H54 (cell line): Measurements from ENCODE around the gene CHD6.

Experiments used
- DNase-seq: peaks from one replicate; pipeline ENCODE4 v3.0.0; 2011; ENCODE audit warnings: low spot score, mixed read lengths; ENCODE audit not compliant: insufficient read length
- FAIRE-seq: peaks from 3 replicates; lab custom pipeline; 2011; peaks lifted over from hg19 to GRCh38; lab: Jason Lieb, UNC
- POLR2A ChIP-seq: IDR thresholded peaks from 2 replicates; pipeline ENCODE4 v1.6.1; 2011; ENCODE audit warnings: low read depth, mild to moderate bottlenecking, low read length

The CHD6 gene

GRCh38 chr20:41476013-41476441 lies 142.2 kb downstream of the CHD6 start:
- DNase-seq: no peak
- TF ChIP-seq POLR2A: no peak
- FAIRE-seq: peak; percentile 90

GRCh38 chr20:41475503-41475902 lies 142.7 kb downstream of the CHD6 start:
- no peak for TF ChIP-seq POLR2A
- FAIRE-seq (no peak), DNase-seq (no peak)

- TF ChIP-seq POLR2A: no peak
- no peak for DNase-seq
- FAIRE-seq: no peak
Observed at GRCh38 chr20:41470362-41471095, 147.6 kb downstream of the CHD6 start.

GRCh38 chr20:41469868-41470267 lies 148.3 kb downstream of the CHD6 start:
- no peak for TF ChIP-seq POLR2A
- FAIRE-seq: no peak

GRCh38 chr20:41468994-41469600 lies 149.1 kb downstream of the CHD6 start:
- FAIRE-seq (no peak), DNase-seq (no peak)
- TF ChIP-seq POLR2A: no peak

More at GRCh38 chr20:41469868-41470267, 148.3 kb downstream of the CHD6 start:
- DNase-seq: no peak

- DNase-seq: no peak
- no peak for TF ChIP-seq POLR2A
Observed at GRCh38 chr20:41467690-41468089, 150.5 kb downstream of the CHD6 start.

GRCh38 chr20:41467220-41467619 lies 151.0 kb downstream of the CHD6 start:
- FAIRE-seq (no peak), DNase-seq (no peak)
- TF ChIP-seq POLR2A: no peak

More at GRCh38 chr20:41467690-41468089, 150.5 kb downstream of the CHD6 start:
- FAIRE-seq: no peak

GRCh38 chr20:41463567-41463966 lies 154.6 kb downstream of the CHD6 start:
- TF ChIP-seq POLR2A: no peak
- FAIRE-seq (no peak), DNase-seq (no peak)

- TF ChIP-seq POLR2A: no peak
- FAIRE-seq (no peak), DNase-seq (no peak)
Observed at GRCh38 chr20:41462372-41463161, 155.6 kb downstream of the CHD6 start.

GRCh38 chr20:41458761-41459160 lies 159.4 kb downstream of the CHD6 start:
- FAIRE-seq (no peak), DNase-seq (no peak)
- TF ChIP-seq POLR2A: no peak

- DNase-seq (no peak), FAIRE-seq (no peak)
- no peak for TF ChIP-seq POLR2A
Observed at GRCh38 chr20:41457173-41457857, 160.9 kb downstream of the CHD6 start.

GRCh38 chr20:41456351-41456750 lies 161.8 kb downstream of the CHD6 start:
- TF ChIP-seq POLR2A: no peak
- DNase-seq: no peak
- FAIRE-seq: no peak

- no peak for DNase-seq
- FAIRE-seq: no peak
- TF ChIP-seq POLR2A: no peak
Observed at GRCh38 chr20:41454250-41454649, 163.9 kb downstream of the CHD6 start.
